IMR-90 (cell line): Measurements from ENCODE around the gene SPNS2.

Experiments
- CEBPB ChIP-seq: IDR thresholded peaks from 2 replicates; pipeline ENCODE4 v1.6.1; 2012; ENCODE audit warnings: low read depth, low read length, improper control_type of control experiment
- MAFK ChIP-seq: IDR thresholded peaks from 2 replicates; pipeline ENCODE4 v1.6.1; 2012; ENCODE audit warnings: low read depth, low read length, improper control_type of control experiment
- POLR2A ChIP-seq: IDR thresholded peaks from 2 replicates; pipeline ENCODE4 v1.6.1; 2012; ENCODE audit warnings: mild to moderate bottlenecking, low read depth, low read length
- TF ChIP-seq, protein P1 (sequence below): conservative IDR thresholded peaks from 2 replicates; pipeline ENCODE4 v1.5.1; 2012; ENCODE audit warnings: mild to moderate bottlenecking, low read depth, low read length, improper control_type of control experiment

GRCh38 chr17:4560837-4561256 lies 62.2 kb downstream of the SPNS2 start:
- no peak for TF ChIP-seq POLR2A
- TF ChIP-seq MAFK, result no peak
- TF ChIP-seq, protein P1, sequence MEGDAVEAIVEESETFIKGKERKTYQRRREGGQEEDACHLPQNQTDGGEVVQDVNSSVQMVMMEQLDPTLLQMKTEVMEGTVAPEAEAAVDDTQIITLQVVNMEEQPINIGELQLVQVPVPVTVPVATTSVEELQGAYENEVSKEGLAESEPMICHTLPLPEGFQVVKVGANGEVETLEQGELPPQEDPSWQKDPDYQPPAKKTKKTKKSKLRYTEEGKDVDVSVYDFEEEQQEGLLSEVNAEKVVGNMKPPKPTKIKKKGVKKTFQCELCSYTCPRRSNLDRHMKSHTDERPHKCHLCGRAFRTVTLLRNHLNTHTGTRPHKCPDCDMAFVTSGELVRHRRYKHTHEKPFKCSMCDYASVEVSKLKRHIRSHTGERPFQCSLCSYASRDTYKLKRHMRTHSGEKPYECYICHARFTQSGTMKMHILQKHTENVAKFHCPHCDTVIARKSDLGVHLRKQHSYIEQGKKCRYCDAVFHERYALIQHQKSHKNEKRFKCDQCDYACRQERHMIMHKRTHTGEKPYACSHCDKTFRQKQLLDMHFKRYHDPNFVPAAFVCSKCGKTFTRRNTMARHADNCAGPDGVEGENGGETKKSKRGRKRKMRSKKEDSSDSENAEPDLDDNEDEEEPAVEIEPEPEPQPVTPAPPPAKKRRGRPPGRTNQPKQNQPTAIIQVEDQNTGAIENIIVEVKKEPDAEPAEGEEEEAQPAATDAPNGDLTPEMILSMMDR, result peak; percentile 20; the same call in 1 of the 2 replicates
- TF ChIP-seq CEBPB, result no peak
